GM12864 (cell line): ENCODE data around the gene GALNT18.

Source experiments
- DNase-seq: peaks from one replicate; pipeline ENCODE4 v3.0.0-alpha.2; 2011; ENCODE audit warnings: low read depth
- H3K4me3 ChIP-seq: 2 replicates; pipeline ENCODE4 v1.5.1; 2011; ENCODE audit warnings: mild to moderate bottlenecking, low read depth, low read length, control low read depth
- TF ChIP-seq, protein P1 (sequence below): IDR thresholded peaks from 2 replicates; pipeline ENCODE4 v1.5.1; 2011; ENCODE audit warnings: low read depth, mild to moderate bottlenecking, moderate library complexity, low read length, control low read depth, inconsistent platforms; ENCODE audit errors: missing control alignments

GALNT18 gene

GRCh38 chr11:11498195-11498594 is 123.6 kb downstream of the GALNT18 start:
- DNase-seq = no peak
- H3K4me3 ChIP-seq = no peak overlapping the region
- TF ChIP-seq, protein P1, sequence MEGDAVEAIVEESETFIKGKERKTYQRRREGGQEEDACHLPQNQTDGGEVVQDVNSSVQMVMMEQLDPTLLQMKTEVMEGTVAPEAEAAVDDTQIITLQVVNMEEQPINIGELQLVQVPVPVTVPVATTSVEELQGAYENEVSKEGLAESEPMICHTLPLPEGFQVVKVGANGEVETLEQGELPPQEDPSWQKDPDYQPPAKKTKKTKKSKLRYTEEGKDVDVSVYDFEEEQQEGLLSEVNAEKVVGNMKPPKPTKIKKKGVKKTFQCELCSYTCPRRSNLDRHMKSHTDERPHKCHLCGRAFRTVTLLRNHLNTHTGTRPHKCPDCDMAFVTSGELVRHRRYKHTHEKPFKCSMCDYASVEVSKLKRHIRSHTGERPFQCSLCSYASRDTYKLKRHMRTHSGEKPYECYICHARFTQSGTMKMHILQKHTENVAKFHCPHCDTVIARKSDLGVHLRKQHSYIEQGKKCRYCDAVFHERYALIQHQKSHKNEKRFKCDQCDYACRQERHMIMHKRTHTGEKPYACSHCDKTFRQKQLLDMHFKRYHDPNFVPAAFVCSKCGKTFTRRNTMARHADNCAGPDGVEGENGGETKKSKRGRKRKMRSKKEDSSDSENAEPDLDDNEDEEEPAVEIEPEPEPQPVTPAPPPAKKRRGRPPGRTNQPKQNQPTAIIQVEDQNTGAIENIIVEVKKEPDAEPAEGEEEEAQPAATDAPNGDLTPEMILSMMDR = no peak

DNA sequence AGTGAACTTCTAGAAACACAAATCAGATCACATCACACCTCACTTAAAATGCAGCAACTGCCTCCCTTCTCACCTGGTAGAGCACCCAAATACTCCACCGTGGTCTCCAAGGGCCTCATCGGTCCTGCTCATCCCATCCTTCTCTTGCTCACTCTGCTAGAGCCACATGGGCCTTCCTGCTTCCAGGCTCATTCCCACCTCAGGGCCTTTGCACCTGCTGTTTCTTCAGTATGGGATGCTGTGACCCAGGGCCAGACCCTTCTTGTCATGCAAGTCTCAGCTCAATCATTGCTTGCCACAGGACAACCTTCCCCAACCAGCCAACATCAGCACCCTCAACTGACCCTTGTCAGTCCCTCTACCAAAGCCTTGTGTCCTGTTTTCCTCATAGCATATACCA is 124.9 kb downstream of the GALNT18 start:
- no peak overlapping the region for H3K4me3 ChIP-seq
- DNase-seq = no peak
- TF ChIP-seq, protein P1 = no peak

DNA sequence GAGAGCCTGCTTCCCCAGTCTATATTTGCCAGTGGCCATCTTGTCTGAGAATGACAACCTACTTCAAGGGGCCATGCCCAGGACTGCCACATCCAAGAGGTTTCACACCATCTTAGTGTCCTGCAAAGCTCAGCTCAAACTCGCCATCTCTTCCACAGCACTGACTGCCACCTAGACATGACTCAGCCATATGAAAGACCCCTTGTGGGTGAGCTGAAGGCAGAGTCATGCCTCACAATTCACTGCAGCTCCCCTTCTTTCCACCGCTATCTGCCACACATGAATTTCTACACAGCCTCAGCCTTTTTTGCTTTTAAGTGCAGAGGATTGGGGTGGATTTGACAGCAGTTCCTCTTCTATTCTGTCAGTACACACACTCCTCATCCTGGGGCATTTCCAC is 127.5 kb downstream of the GALNT18 start:
- no peak for DNase-seq
- TF ChIP-seq, protein P1 = no peak
- no peak overlapping the region for H3K4me3 ChIP-seq

GRCh38 chr11:11493698-11494097 is 128.1 kb downstream of the GALNT18 start:
- no peak for DNase-seq
- no peak overlapping the region for H3K4me3 ChIP-seq
- TF ChIP-seq, protein P1 = no peak

- TF ChIP-seq, protein P1 = no peak
Measured at GRCh38 chr11:11491589-11491988, 130.2 kb downstream of the GALNT18 start.

GRCh38 chr11:11491014-11491413 is 130.8 kb downstream of the GALNT18 start:
- TF ChIP-seq, protein P1 = no peak
- H3K4me3 ChIP-seq = no peak overlapping the region
- DNase-seq = no peak

More at GRCh38 chr11:11491589-11491988, 130.2 kb downstream of the GALNT18 start:
- no peak overlapping the region for H3K4me3 ChIP-seq
- no peak for DNase-seq

DNA sequence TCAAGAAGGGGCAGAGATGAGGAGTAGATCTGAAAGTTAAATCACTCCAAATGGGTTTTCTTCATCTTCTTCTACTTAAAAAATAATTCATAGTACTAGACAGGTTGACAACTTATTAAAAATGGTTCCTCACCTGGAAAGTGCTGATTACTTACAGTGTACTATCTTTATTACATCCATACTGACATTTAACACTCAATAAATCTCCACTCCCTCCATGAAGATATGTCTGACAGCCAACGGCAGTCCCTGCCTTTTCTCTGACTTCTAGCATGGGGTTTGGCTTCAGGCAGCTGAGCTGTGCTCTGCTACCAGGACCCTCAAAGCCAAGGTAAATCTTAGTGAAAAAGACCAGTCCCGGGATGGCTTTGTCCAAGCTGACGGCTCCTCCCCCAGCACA is 135.4 kb downstream of the GALNT18 start:
- no peak overlapping the region for H3K4me3 ChIP-seq
- TF ChIP-seq, protein P1 = no peak
- no peak for DNase-seq
